Right renal cortex interstitium (tissue), 3 donors: ENCODE measurements around the gene MEF2B. TPM values are rescaled to one million over a fixed set of nuclear protein-coding genes. Genes with fewer than 3 reads are reported as not detected.
"Not testable (repeated sequence)": the region's sequence is repeated elsewhere in the genome, so short reads cannot be mapped to it uniquely, and the experiment has no call there.

Experiments
- DNase-seq, 3 donors: peaks; one replicate each; pipeline ENCODE4 v3.0.0-alpha.2; 2013; ENCODE audit warnings: low read depth in 3 of 3, low spot score in 2 of 3
- polyA plus RNA-seq, 3 donors: library from polyadenylated mRNA; unstranded; fragments of 120-200 nt; gene quantifications; one replicate each; pipeline ENCODE4 v1.2.1, GENCODE V29; 2013; ENCODE audit not compliant: insufficient read length in 3 of 3

MEF2B gene
- polyA plus RNA-seq, 3 donors = 1.0 to 1.1 (median 1.1) TPM

GRCh38 chr19:19193926-19194325 is 23.9 kb upstream of the MEF2B start:
- DNase-seq = no peak

GRCh38 chr19:19192910-19193423 is 22.9 kb upstream of the MEF2B start:
- no peak for DNase-seq

- DNase-seq = peak; percentile 99 to 100 (median 99)
These were observed 22.2 kb upstream of the MEF2B start, which contains the start of the genes BORCS8 and RFXANK for GRCh38 chr19:19192078-19192882. TSS of gene BORCS8 (minus strand) at chr19:19192152. CDS start at chr19:19192117, 35 bp downstream. TSS of gene RFXANK (plus strand) at chr19:19192258. CDS start at chr19:19193947, 1,689 bp downstream.

- DNase-seq = no peak
These were observed 21.7 kb upstream of the MEF2B start for GRCh38 chr19:19191768-19192077.

GRCh38 chr19:19186742-19187141 is 16.7 kb upstream of the MEF2B start:
- no peak for DNase-seq

- DNase-seq = no peak
These were observed 16.0 kb upstream of the MEF2B start for GRCh38 chr19:19185853-19186740.

GRCh38 chr19:19181488-19181998 is 11.5 kb upstream of the MEF2B start:
- no peak for DNase-seq

- no peak for DNase-seq
These were observed 9.7 kb upstream of the MEF2B start for GRCh38 chr19:19179548-19180441.

- DNase-seq = no peak
These were observed 6.9 kb upstream of the MEF2B start for GRCh38 chr19:19176950-19177349.

GRCh38 chr19:19173243-19173642 is 3.2 kb upstream of the MEF2B start:
- not testable (repeated sequence) for DNase-seq

- no peak for DNase-seq
These were observed 1.9 kb upstream of the MEF2B start for GRCh38 chr19:19171821-19172532.

- DNase-seq = no peak
These were observed 1.0 kb upstream of the MEF2B start for GRCh38 chr19:19170873-19171672.

GRCh38 chr19:19169236-19170052 is 619 bp downstream of the MEF2B start:
- no peak for DNase-seq

GRCh38 chr19:19167612-19168011 is 2.5 kb downstream of the MEF2B start:
- no peak for DNase-seq

GRCh38 chr19:19165396-19165795 is 4.7 kb downstream of the MEF2B start:
- DNase-seq = no peak

- no peak for DNase-seq
These were observed 7.6 kb downstream of the MEF2B start for GRCh38 chr19:19162495-19162894.

GRCh38 chr19:19160461-19161035 is 9.5 kb downstream of the MEF2B start:
- no peak for DNase-seq

GRCh38 chr19:19159534-19159933 is 10.5 kb downstream of the MEF2B start:
- no peak for DNase-seq
